Esophagus muscularis mucosa (tissue), 3 donors: Measurements from ENCODE around the gene KLF12.

Experiments
- POLR2A ChIP-seq: fragments of 450-650 bp; IDR thresholded peaks from one replicate; pipeline ENCODE4 v1.6.1; 2017; ENCODE audit warnings: antibody characterized with exemption, moderate library complexity, mild to moderate bottlenecking, low read depth
- POLR2AphosphoS5 ChIP-seq, 2 donors: sonication (generic); formaldehyde crosslinking; IDR thresholded peaks; one replicate each; pipeline ENCODE4 v1.6.1; 2017; ENCODE audit warnings: antibody characterized with exemption in 2 of 2
- TF ChIP-seq, protein P1 (sequence below), 3 experiments: fragments of 200-600 bp in 2 of 3; fragments of 450-650 bp in 1 of 3; sonication (generic) in 2 of 3; IDR thresholded peaks; one replicate each; pipeline ENCODE4 v1.5.1; 2017 to 2019; ENCODE audit warnings: antibody characterized with exemption in 3 of 3, mild to moderate bottlenecking in 2 of 3, moderate library complexity in 1 of 3

DNA sequence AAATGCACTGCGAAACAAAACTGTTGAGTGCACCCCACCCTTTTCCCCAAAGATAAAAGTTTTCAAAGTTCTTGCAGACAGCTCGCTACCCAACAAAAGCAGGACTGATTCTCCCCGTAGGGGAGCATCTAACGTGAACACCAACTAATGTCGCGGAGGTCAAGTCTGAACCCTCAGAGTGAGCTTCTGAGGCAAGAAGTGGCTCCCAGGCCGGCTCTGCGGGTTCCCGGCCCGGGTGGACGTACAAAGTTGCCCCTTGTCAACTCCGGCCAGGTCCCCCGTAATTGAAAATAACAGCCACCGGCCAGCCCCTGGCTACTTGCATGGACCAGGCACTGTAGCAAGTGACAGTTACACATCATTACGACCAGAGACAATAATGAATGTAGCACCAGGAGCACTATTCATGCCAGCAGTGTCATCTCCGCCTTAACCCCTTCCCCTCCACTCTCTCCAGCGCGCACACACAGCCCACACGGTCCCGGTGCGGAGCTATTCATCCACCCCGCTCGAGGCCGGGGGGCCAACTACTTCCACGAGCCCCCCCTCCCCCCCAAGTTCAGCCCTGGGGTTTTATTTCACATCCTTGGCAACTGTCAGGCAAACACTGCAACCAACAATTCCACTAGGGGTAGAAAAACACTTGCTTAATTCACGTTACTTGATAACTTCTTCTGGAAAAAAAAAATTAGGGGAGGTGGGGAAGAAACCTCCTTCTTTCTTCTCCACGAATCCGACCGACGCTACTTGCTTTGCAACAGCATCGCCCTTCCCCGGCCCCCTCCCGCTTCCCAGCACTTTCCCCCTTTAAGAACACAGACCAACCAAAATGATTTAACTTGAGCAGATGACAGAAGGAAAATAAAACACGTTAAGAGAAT lies 1.2 kb downstream of the KLF12 start:
- TF ChIP-seq POLR2AphosphoS5 (IDR thresholded peaks at IDR 0.05) (no peak), POLR2A (no peak)
- TF ChIP-seq, protein P1, sequence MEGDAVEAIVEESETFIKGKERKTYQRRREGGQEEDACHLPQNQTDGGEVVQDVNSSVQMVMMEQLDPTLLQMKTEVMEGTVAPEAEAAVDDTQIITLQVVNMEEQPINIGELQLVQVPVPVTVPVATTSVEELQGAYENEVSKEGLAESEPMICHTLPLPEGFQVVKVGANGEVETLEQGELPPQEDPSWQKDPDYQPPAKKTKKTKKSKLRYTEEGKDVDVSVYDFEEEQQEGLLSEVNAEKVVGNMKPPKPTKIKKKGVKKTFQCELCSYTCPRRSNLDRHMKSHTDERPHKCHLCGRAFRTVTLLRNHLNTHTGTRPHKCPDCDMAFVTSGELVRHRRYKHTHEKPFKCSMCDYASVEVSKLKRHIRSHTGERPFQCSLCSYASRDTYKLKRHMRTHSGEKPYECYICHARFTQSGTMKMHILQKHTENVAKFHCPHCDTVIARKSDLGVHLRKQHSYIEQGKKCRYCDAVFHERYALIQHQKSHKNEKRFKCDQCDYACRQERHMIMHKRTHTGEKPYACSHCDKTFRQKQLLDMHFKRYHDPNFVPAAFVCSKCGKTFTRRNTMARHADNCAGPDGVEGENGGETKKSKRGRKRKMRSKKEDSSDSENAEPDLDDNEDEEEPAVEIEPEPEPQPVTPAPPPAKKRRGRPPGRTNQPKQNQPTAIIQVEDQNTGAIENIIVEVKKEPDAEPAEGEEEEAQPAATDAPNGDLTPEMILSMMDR (IDR thresholded peaks at IDR 0.05) = no peak
